ENCODE results near the gene TMCO2. TPM values are rescaled to one million over a fixed set of nuclear protein-coding genes. Genes with fewer than 3 reads are reported as not detected.

Gene TMCO2
- total and polyA plus RNA-seq, 10 of the 15 experiments (the other 5 are each of a cell fraction or from before 2014, with no cell fraction given): not detected

GRCh38 chr1:40255231-40255630 is 7.5 kb downstream of the TMCO2 start (continued):
- TF ChIP-seq NR2C2 (IDR thresholded peaks at IDR 0.05; ENCODE audit: borderline replicate concordance, control insufficient read depth, insufficient read length, low read depth) (no peak), PAX5 (IDR thresholded peaks at IDR 0.05; ENCODE audit: borderline replicate concordance, low read depth, low read length) (no peak), SMARCA5 (IDR thresholded peaks at IDR 0.05) (no peak), HCFC1 (IDR thresholded peaks at IDR 0.05; ENCODE audit: low read length) (no peak)

- ATAC-seq (no peak), FAIRE-seq (no peak), DNase-seq (ENCODE audit: low read depth, low spot score) (no peak)
- BruUV-seq (replicated peaks): no TSS peak
- peak overlapping the region; percentile 100 for H3K9ac ChIP-seq (ENCODE audit: control insufficient read depth, insufficient read depth, low read length)
- H4K20me1 ChIP-seq (ENCODE audit: control insufficient read depth, insufficient read depth): no peaks in the 10 kb centered on the region
- peaks cover 35% of the 10 kb centered on the region for H3K79me2 ChIP-seq (ENCODE audit: control insufficient read depth, insufficient read depth, low read length)
- SMC1A ChIA-PET (ENCODE audit: uncharacterized antibody, unreplicated experiment): interaction anchor here (1.0 to 2.6 kb wide), 11 partner anchors 10 to 148 kb away, joined by 3 to 9 read pairs (median 5); no protein-coding TSS in a partner anchor
- no peaks in the 10 kb centered on the region for H3K27me3 ChIP-seq (replicated peaks in 1 of 2; ENCODE audit: control insufficient read depth in 2 of 2, insufficient read depth in 2 of 2, low read length in 1 of 2)
- in situ Hi-C loops (cut with MboI) (no loop called here), intact Hi-C loops (cut with micrococcal nuclease; ENCODE audit: unreplicated experiment) (loop anchor here (10.0 kb wide), 1 partner anchor 148 kb away; no protein-coding TSS in a partner anchor)
- H3K4me3 ChIP-seq: peak overlapping the region; percentile 69
- no peak for TF ChIP-seq ZNF217 (IDR thresholded peaks at IDR 0.05)
- TF ChIP-seq IRF3 (IDR thresholded peaks at IDR 0.05): no peak
- peak; percentile 54; the same call in 1 of the 2 replicates for TF ChIP-seq PKNOX1 (IDR thresholded peaks at IDR 0.05)
- POLR2A ChIA-PET: interaction anchor here (1.0 to 3.3 kb wide), 3 partner anchors 14 to 57 kb away, joined by 3 to 16 read pairs (median 3); no protein-coding TSS in a partner anchor
- H3K27ac ChIP-seq (ENCODE audit: control insufficient read depth, insufficient read depth): peak overlapping the region; percentile 99
- H3K9me3 ChIP-seq (replicated peaks; ENCODE audit: control insufficient read depth, insufficient read depth, low read length): no peaks in the 10 kb centered on the region
- H2AFZ ChIP-seq (ENCODE audit: control insufficient read depth, low read depth, low read length): no peak overlapping the region; the same call in 1 of the 2 replicates
- peaks cover 0 to 5% of the 10 kb centered on the region in 2 experiments; a peak in 2 of 4 replicates for H3K36me3 ChIP-seq (ENCODE audit: control insufficient read depth in 2 of 2, insufficient read depth in 2 of 2, low read length in 1 of 2)
- WGBS (ENCODE audit: insufficient coverage, insufficient replicate concordance, low lambda C conversion rate, missing lambda C conversion rate): 77% methylated on average over 6 of the region's 6 CpGs
- RAD21 ChIA-PET (ENCODE audit: unreplicated experiment): interaction anchor here (0.6 to 1.4 kb wide), 5 partner anchors 15 to 113 kb away, joined by 3 to 11 read pairs (median 3); no protein-coding TSS in a partner anchor
- CTCF ChIA-PET: interaction anchor here (1.0 to 3.8 kb wide), 6 partner anchors 15 to 113 kb away, joined by 3 to 21 read pairs (median 6); no protein-coding TSS in a partner anchor
- H3K4me2 ChIP-seq (ENCODE audit: control insufficient read depth, insufficient read depth): peak overlapping the region; percentile 77
- peaks cover 8% of the 10 kb centered on the region; the same call in 1 of the 2 replicates for H3K4me1 ChIP-seq (ENCODE audit: control insufficient read depth, insufficient read depth, low read length)
Measured at GRCh38 chr1:40256401-40257084, 8.8 kb downstream of the TMCO2 start.
